Ovary (tissue), 3 donors: ENCODE results near the gene NFYC.

ENCODE experiments used
- EP300 ChIP-seq: sonication (generic); formaldehyde crosslinking; IDR thresholded peaks from one replicate; pipeline ENCODE4 v1.6.1; 2017; ENCODE audit warnings: antibody characterized with exemption
- POLR2A ChIP-seq: fragments of 450-650 bp; IDR thresholded peaks from one replicate; pipeline ENCODE4 v1.6.1; 2017; ENCODE audit warnings: antibody characterized with exemption, mild to moderate bottlenecking, moderate library complexity
- TF ChIP-seq, protein P1 (sequence below), 3 donors: fragments of 450-650 bp in 2 of 3; fragments of 200-600 bp in 1 of 3; IDR thresholded peaks; one replicate each; pipeline versions ENCODE4 v1.5.1 to v1.8.0; 2016 to 2022; ENCODE audit warnings: antibody characterized with exemption in 3 of 3, mild to moderate bottlenecking in 1 of 3
- donor health status: DM: no; HTN: no; CAD: no.

DNA sequence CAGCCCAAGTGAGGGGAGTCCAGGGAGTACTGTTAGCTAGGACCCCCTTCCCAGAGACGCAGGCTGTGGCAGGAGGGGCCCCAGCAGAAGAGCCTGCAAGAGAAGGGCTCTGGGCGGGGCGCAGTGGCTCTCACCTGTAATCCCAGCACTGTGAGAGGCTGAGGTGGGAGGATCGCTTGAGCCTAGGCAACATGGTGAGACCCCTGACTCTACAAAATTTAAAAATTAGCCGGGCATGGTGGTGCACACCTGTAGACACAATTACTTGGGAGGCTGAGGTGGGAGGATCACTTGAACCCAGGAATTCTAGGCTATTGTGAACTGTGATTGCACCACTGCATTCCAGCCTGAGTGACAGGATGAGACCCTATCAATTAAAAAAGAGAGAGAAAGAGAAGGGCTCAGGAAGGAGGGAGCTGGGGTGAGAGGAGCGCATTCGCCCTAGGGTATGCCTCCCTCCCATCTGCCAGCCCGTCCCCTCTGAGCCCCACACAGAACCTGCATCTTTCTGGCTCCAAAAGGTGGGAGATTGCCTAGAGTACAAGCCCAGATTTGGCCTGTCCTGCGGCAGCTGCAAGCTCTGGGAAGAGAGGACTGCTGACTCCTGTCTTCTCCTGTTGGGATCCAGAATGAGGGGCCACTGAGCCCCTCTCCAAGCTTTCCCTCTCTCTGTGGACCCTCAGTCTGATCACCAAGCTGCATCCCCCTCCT lies 95.6 kb downstream of the NFYC start:
- TF ChIP-seq POLR2A (no peak), EP300 (no peak)
- TF ChIP-seq, protein P1, sequence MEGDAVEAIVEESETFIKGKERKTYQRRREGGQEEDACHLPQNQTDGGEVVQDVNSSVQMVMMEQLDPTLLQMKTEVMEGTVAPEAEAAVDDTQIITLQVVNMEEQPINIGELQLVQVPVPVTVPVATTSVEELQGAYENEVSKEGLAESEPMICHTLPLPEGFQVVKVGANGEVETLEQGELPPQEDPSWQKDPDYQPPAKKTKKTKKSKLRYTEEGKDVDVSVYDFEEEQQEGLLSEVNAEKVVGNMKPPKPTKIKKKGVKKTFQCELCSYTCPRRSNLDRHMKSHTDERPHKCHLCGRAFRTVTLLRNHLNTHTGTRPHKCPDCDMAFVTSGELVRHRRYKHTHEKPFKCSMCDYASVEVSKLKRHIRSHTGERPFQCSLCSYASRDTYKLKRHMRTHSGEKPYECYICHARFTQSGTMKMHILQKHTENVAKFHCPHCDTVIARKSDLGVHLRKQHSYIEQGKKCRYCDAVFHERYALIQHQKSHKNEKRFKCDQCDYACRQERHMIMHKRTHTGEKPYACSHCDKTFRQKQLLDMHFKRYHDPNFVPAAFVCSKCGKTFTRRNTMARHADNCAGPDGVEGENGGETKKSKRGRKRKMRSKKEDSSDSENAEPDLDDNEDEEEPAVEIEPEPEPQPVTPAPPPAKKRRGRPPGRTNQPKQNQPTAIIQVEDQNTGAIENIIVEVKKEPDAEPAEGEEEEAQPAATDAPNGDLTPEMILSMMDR (IDR thresholded peaks at IDR 0.05) = no peak
